ENCODE results near the gene SPRY1.

- TF ChIP-seq, protein P1, sequence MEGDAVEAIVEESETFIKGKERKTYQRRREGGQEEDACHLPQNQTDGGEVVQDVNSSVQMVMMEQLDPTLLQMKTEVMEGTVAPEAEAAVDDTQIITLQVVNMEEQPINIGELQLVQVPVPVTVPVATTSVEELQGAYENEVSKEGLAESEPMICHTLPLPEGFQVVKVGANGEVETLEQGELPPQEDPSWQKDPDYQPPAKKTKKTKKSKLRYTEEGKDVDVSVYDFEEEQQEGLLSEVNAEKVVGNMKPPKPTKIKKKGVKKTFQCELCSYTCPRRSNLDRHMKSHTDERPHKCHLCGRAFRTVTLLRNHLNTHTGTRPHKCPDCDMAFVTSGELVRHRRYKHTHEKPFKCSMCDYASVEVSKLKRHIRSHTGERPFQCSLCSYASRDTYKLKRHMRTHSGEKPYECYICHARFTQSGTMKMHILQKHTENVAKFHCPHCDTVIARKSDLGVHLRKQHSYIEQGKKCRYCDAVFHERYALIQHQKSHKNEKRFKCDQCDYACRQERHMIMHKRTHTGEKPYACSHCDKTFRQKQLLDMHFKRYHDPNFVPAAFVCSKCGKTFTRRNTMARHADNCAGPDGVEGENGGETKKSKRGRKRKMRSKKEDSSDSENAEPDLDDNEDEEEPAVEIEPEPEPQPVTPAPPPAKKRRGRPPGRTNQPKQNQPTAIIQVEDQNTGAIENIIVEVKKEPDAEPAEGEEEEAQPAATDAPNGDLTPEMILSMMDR (IDR thresholded peaks at IDR 0.05), result no peak
- TF ChIP-seq POLR2AphosphoS5 (IDR thresholded peaks at IDR 0.05), result no peak
These were observed 3.2 kb downstream of the SPRY1 start for GRCh38 chr4:123399627-123400358.
